22Rv1 (cell line): ENCODE results near the gene PRKRA.
A peak's percentile ranks its signal among the peaks of the same experiment; 100 is the strongest.
"Not testable (repeated sequence)": the region's sequence is repeated elsewhere in the genome, so short reads cannot be mapped to it uniquely, and the experiment has no call there.

ENCODE experiments used
- H3K27ac ChIP-seq: fragments of 450-650 bp; 2 replicates; pipeline ENCODE4 v1.5.1; 2017
- ZFX ChIP-seq: fragments of 450-650 bp; IDR thresholded peaks from 2 replicates; pipeline ENCODE4 v1.6.1; 2017; ENCODE audit warnings: antibody characterized with exemption, borderline replicate concordance
- TF ChIP-seq, protein P1 (sequence below): fragments of 450-650 bp; IDR thresholded peaks from 2 replicates; pipeline ENCODE4 v1.5.1; 2017; ENCODE audit warnings: mild to moderate bottlenecking

Gene PRKRA

DNA sequence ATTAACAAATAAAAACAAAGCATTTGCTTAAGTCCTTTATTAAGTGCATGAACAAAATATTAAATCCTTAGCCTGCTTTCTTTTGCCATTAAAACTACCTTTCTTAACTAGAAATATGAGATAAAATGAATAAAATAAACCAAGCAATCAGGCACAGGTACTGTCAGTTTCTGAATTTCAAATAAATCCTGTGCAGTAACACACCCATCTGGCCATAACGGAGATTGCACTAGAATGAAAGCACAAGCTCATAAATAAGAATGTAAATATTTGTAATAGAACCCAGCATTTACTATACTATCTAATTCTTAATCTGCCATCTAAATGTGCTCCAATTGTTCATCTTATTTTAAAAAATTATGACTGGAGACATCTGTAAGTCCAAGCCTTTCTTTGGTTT lies 31.9 kb downstream of the PRKRA start:
- no peak overlapping the region for H3K27ac ChIP-seq
- no peak for TF ChIP-seq ZFX
- TF ChIP-seq, protein P1, sequence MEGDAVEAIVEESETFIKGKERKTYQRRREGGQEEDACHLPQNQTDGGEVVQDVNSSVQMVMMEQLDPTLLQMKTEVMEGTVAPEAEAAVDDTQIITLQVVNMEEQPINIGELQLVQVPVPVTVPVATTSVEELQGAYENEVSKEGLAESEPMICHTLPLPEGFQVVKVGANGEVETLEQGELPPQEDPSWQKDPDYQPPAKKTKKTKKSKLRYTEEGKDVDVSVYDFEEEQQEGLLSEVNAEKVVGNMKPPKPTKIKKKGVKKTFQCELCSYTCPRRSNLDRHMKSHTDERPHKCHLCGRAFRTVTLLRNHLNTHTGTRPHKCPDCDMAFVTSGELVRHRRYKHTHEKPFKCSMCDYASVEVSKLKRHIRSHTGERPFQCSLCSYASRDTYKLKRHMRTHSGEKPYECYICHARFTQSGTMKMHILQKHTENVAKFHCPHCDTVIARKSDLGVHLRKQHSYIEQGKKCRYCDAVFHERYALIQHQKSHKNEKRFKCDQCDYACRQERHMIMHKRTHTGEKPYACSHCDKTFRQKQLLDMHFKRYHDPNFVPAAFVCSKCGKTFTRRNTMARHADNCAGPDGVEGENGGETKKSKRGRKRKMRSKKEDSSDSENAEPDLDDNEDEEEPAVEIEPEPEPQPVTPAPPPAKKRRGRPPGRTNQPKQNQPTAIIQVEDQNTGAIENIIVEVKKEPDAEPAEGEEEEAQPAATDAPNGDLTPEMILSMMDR: peak; percentile 25; the same call in 1 of the 2 replicates

DNA sequence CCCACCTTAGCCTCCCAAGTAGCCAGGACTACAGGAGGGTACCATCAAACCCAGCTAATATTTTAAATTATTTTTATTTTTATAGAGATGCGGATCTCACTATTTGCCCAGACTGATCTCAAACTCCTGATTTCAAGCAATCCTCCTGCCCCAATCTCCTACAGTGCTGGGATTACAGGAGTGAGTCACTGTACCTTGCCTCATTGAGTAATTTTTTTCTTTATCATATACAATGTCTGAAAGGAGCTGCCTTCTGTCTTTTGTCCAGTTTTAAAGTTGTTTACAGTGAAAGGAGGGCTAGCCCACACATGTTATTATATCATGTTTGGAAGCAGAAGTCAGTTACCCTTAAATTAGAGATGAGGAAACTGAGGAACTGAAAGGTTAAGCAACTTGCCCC lies 32.5 kb downstream of the PRKRA start:
- TF ChIP-seq ZFX: no peak
- H3K27ac ChIP-seq: no peak overlapping the region

DNA sequence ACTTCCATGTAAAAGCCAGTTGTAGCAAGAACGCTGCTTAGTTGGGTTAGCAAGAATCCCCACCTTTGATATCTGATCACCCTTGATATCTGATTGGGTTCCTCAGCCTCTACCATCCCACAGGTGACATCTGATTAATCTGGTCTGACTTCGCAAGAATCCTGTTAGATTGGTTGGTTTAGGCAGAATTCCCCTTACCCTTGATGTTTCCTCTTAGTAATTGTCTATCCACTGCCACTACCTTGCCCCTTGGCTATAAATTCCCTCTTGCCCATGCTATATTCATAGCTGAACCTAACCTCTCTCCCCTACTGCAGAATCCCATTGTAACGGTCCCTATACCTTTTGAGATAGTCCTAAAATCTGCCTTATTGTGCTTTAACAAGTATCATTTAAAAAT lies 33.1 kb downstream of the PRKRA start:
- TF ChIP-seq, protein P1: no peak
- TF ChIP-seq ZFX: no peak
- H3K27ac ChIP-seq: no peak overlapping the region

DNA sequence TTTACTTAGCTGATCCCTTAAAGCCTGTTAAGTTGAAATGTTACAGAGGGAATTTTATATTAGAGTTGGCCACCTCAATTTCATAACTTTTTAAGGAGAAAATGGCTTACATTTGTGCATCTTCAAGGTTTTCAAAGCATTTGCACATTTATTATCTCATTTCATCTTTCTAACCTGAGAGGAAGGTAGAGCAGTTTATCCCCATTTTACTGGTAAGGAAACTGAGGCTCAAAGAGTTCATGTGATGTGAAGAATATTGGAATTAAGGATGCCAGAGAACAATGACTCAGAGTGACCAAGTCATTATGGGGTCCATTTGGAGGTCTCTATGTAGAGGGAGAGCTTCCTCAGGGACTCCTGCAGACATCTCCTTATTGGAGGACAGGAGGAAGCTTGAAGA lies 35.0 kb downstream of the PRKRA start:
- no peak overlapping the region for H3K27ac ChIP-seq
- TF ChIP-seq, protein P1: no peak
- no peak for TF ChIP-seq ZFX

DNA sequence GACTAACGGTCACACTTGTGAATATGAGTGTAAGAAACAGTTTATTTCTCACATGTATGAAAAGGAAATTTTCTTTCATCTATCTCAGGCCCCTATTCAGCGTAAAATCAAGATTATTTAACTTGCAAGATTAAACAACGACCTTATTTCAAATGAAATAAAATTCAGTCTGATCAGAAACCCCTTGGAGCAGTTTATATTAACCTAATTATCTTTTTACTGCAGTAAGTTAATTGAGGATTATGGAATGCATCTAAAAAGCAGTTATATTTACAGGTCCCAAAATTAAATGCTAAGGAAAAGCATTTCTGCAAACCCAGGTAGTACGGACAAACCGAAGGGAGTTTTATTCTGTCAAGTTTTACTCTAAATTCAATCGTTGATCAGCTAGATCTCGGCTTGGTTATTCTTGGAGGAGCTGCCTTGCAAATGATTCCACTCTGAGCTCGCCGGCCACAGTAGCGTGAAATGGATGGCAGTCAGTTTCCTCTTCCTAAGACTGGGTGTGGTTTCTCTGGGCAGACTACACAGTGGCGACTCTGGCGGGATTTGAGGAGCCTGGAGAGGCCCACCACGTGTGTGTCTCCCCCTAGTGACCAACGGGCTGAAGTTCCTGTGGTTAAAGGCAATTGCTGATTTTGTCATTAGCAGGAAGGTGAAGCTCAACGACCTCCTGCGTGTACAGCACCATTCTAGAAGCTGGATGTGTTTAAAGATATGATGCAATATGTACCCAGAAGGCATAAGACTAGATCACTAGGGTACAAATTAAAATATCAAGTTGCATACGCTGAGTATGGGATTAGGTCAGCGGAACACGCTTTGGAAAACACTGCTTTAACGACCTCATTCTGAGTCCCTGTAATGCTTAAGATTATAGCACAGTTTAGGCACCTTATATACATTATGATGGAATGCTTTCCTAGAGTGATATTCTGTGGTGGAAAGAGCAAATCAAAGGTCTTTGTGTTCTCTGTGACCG lies 36.4 kb downstream of the PRKRA start:
- TF ChIP-seq ZFX: no peak
- TF ChIP-seq, protein P1: peak; percentile 80

DNA sequence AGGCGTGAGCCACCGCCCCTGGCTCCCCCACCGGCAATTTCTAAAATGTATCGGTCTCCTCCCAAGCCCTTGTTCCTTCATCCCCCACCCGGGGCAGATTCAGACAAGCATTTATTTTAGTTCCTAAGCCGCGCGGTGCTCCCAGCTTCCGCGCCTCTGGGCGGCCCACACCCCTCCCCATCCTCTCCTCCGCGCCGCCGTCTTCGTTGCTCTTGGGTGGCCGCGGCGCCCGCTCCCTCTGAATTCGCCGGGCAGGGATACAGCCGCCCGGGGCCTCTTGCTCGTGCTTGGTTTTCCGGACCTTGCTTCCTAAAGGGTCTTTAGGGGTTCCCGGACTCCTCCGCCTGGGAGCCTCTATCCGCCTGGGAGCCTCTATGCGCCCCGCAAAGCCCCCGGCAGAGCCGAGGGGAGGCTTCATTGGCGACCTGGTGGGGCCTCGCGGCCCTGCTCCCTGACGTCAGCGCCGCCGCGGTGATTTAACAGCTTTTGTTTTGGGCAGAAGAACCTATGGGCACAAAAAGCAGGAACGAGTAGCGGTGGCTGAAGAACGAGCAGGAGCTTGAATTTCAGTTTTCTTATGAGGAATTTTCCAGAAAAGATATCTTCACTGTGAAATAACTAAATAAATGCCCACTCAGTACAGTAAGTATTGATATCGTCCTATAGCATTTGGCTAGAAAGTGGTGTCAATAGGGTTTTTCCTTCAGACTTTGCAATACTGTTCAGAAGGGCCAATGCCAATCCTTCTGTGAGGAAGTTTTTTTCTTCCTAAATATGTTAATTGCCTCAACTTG lies 37.3 kb downstream of the PRKRA start:
- TF ChIP-seq ZFX: no peak
- TF ChIP-seq, protein P1: no peak
- H3K27ac ChIP-seq: peak overlapping the region; percentile 76

More for the DNA sequence above, 36.4 kb downstream of the PRKRA start:
- H3K27ac ChIP-seq: peak overlapping the region; percentile 76

DNA sequence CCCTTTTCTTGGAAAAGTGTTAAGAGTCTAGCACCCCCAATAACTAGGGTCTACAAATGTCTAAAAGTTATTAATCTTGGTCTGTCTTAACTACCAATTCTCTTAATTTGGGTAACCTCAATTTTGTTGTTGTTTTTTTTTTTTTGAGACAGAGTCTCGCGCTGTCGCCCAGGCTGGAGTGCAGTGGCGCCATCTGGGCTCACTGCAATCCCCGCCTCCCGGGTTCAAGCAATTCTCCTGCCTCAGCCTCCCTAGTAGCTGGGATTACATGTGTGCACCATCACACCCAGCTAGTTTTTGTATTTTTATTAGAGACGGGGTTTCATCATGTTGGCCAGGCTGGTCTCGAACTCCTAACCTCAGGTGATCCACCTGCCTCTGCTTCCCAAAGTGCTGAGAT lies 38.5 kb downstream of the PRKRA start:
- H3K27ac ChIP-seq: not testable (repeated sequence)

DNA sequence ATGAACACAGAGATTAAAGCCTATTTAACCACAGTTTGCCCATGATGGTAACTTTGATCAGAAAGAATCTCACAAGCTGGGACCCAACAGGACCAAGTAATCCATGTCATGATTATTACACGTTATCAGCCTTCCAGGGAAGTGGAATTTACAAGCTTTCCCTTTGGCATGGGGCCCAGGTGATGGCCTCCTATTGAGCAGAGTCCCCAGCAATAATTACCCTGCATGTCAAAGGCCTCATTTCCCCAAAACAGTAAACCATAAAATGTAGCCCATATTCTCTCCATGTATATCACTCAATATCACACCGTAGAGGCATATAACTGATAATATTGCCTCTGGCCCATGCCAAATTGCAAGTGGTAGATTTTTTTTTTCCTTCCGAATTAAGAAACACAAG lies 38.9 kb downstream of the PRKRA start:
- no peak overlapping the region for H3K27ac ChIP-seq
- TF ChIP-seq ZFX: no peak
- TF ChIP-seq, protein P1: no peak
